ENCODE results near the gene FARS2.

- TF ChIP-seq CTCF (IDR thresholded peaks at IDR 0.05) (no peak), POLR2A (IDR thresholded peaks at IDR 0.05) (no peak)
These were observed 112.1 kb downstream of the FARS2 start for GRCh38 chr6:5373430-5373829.

Data from esophagus squamous epithelium (tissue), 4 donors.